Caco-2 (cell line): Measurements from ENCODE around the gene PEX6. TPM values are rescaled to one million over a fixed set of nuclear protein-coding genes. Genes with fewer than 3 reads are reported as not detected.

ENCODE experiments used
- BruUV-seq: library from RNA; stranded (reverse); fragments of 400-500 nt; replicated peaks from 2 replicates; lab custom pipeline; 2021; lab: Mats Ljungman, UMichigan
- CTCF ChIA-PET: fragments of 300-600 bp; sonication (Branson Sonifier 250); formaldehyde crosslinking; loops from one replicate; lab custom pipeline; 2022; ENCODE audit warnings: antibody characterized with exemption; lab: Charles Lee
- POLR2A ChIA-PET: fragments of 300-600 bp; sonication (Branson Sonifier 250); formaldehyde crosslinking; loops from one replicate; lab custom pipeline; 2022; ENCODE audit warnings: antibody characterized with exemption; lab: Charles Lee
- DNase-seq, 2 experiments: peaks; one replicate each; pipeline versions ENCODE4 v3.0.0 to v3.0.0-alpha.2; 2020 to 2022
- H3K27me3 ChIP-seq: replicated peaks from 2 replicates; pipeline ENCODE4 v1.6.0; 2011; ENCODE audit warnings: low read length; ENCODE audit not compliant: control insufficient read depth, insufficient read depth
- H3K36me3 ChIP-seq: 2 replicates; pipeline ENCODE4 v1.5.1; 2011; ENCODE audit warnings: low read length; ENCODE audit not compliant: control insufficient read depth, insufficient read depth
- H3K4me1 ChIP-seq: fragments of 250-450 bp; sonication (Bioruptor Pico); 2 replicates; pipeline ENCODE4 v1.5.1; 2020; ENCODE audit warnings: mild to moderate bottlenecking
- H3K4me3 ChIP-seq: 2 replicates; pipeline ENCODE4 v1.5.1; 2011; ENCODE audit warnings: low read depth, mild to moderate bottlenecking, control low read depth, low read length
- H3K9me3 ChIP-seq: fragments of 250-450 bp; sonication (Bioruptor Pico); 2 replicates; pipeline ENCODE4 v1.5.1; 2020; ENCODE audit warnings: mild to moderate bottlenecking, moderate library complexity
- H3K27ac Mint-ChIP-seq: one replicate; pipeline ENCODE4 v1.8.0; 2022; ENCODE audit warnings: mixed read lengths; ENCODE audit not compliant: unreplicated experiment
- H3K27me3 Mint-ChIP-seq: one replicate; pipeline ENCODE4 v1.8.0; 2022; ENCODE audit warnings: mixed read lengths; ENCODE audit not compliant: insufficient read depth, unreplicated experiment
- H3K36me3 Mint-ChIP-seq: one replicate; pipeline ENCODE4 v1.8.0; 2022; ENCODE audit warnings: mild to moderate bottlenecking, mixed read lengths; ENCODE audit not compliant: insufficient read depth, unreplicated experiment
- H3K4me1 Mint-ChIP-seq: one replicate; pipeline ENCODE4 v1.8.0; 2022; ENCODE audit warnings: low read depth, mixed read lengths; ENCODE audit not compliant: unreplicated experiment
- H3K4me3 Mint-ChIP-seq: one replicate; pipeline ENCODE4 v1.8.0; 2022; ENCODE audit warnings: mild to moderate bottlenecking, moderate library complexity, mixed read lengths; ENCODE audit not compliant: unreplicated experiment
- H3K9me3 Mint-ChIP-seq: one replicate; pipeline ENCODE4 v1.8.0; 2022; ENCODE audit warnings: mixed read lengths; ENCODE audit not compliant: unreplicated experiment
- intact Hi-C: fragments of 100-400 bp; cut with micrococcal nuclease; formaldehyde crosslinking; loops from one replicate; pipeline ENCODE4 v1.10.0; 2022; ENCODE audit not compliant: unreplicated experiment
- total RNA-seq: library from RNA; stranded (reverse); gene quantifications from 2 replicates; pipeline ENCODE4 v1.2.3, GENCODE V29; 2022
- TF ChIP-seq, protein P1 (sequence below), 2 experiments: fragments of 200-600 bp in 1 of 2; IDR thresholded peaks; 1 replicate in 1 of 2; 2 replicates in 1 of 2; pipeline versions ENCODE4 v1.5.1 to v1.8.0; 2011 to 2022; ENCODE audit warnings: antibody characterized with exemption in 1 of 2, control low read depth in 1 of 2, inconsistent platforms in 1 of 2, low read depth in 1 of 2, low read length in 1 of 2, mild to moderate bottlenecking in 1 of 2, moderate library complexity in 1 of 2; ENCODE audit not compliant: insufficient read depth in 1 of 2, severe bottlenecking in 1 of 2, unreplicated experiment in 1 of 2

PEX6 gene
- total RNA-seq, 1 experiment from 2014 or later: 6.9 TPM

DNA sequence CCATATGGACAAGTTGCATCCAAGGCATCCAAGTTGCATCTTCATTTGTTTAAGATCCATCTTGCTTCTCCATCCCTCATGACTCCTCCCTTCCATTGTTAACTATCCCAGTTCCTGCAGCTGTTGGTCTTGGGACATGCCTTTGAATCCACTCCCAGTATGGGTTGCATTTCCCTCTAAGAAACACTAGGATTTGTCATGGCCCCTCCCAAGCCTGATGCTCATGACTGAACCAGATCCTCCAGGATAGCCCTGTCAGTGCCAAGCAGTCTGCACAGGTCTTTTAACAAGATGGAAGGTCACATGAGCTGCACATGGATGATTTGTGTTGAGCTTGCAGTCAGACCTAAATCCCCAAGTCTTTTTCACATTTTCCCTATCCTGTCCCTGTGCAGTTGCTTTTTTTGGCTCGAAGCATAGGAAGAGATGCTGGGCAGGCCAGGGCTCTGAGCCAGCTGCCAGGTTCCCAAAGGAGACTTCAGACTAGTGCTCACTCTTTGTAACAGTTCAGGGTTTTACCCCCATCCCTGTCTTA lies 9.6 kb upstream of the PEX6 start:
- H3K4me3 ChIP-seq: no peak overlapping the region
- ChIA-PET CTCF (no interaction called here), POLR2A (no interaction called here)
- Mint-ChIP-seq H3K27ac (no peak overlapping the region), H3K4me3 (no peak overlapping the region), H3K36me3 (peaks cover 20% of the 10 kb centered on the region), H3K27me3 (no peaks in the 10 kb centered on the region), H3K4me1 (peaks cover 30% of the 10 kb centered on the region), H3K9me3 (no peaks in the 10 kb centered on the region)
- TF ChIP-seq, protein P1, sequence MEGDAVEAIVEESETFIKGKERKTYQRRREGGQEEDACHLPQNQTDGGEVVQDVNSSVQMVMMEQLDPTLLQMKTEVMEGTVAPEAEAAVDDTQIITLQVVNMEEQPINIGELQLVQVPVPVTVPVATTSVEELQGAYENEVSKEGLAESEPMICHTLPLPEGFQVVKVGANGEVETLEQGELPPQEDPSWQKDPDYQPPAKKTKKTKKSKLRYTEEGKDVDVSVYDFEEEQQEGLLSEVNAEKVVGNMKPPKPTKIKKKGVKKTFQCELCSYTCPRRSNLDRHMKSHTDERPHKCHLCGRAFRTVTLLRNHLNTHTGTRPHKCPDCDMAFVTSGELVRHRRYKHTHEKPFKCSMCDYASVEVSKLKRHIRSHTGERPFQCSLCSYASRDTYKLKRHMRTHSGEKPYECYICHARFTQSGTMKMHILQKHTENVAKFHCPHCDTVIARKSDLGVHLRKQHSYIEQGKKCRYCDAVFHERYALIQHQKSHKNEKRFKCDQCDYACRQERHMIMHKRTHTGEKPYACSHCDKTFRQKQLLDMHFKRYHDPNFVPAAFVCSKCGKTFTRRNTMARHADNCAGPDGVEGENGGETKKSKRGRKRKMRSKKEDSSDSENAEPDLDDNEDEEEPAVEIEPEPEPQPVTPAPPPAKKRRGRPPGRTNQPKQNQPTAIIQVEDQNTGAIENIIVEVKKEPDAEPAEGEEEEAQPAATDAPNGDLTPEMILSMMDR (IDR thresholded peaks at IDR 0.05; ENCODE audit: insufficient read depth in 1 of 2, low read depth in 1 of 2, low read length in 1 of 2, severe bottlenecking in 1 of 2, unreplicated experiment in 1 of 2): no peak
- no peaks in the 10 kb centered on the region for H3K9me3 ChIP-seq
- H3K4me1 ChIP-seq: no peaks in the 10 kb centered on the region
- DNase-seq: no peak
- no TSS peak for BruUV-seq
- H3K36me3 ChIP-seq: peaks cover 2% of the 10 kb centered on the region; the same call in 1 of the 2 replicates
- no peaks in the 10 kb centered on the region for H3K27me3 ChIP-seq
- intact Hi-C loops: loop anchor here (10.0 kb wide), 1 partner anchor 84 kb away; no protein-coding TSS in a partner anchor

DNA sequence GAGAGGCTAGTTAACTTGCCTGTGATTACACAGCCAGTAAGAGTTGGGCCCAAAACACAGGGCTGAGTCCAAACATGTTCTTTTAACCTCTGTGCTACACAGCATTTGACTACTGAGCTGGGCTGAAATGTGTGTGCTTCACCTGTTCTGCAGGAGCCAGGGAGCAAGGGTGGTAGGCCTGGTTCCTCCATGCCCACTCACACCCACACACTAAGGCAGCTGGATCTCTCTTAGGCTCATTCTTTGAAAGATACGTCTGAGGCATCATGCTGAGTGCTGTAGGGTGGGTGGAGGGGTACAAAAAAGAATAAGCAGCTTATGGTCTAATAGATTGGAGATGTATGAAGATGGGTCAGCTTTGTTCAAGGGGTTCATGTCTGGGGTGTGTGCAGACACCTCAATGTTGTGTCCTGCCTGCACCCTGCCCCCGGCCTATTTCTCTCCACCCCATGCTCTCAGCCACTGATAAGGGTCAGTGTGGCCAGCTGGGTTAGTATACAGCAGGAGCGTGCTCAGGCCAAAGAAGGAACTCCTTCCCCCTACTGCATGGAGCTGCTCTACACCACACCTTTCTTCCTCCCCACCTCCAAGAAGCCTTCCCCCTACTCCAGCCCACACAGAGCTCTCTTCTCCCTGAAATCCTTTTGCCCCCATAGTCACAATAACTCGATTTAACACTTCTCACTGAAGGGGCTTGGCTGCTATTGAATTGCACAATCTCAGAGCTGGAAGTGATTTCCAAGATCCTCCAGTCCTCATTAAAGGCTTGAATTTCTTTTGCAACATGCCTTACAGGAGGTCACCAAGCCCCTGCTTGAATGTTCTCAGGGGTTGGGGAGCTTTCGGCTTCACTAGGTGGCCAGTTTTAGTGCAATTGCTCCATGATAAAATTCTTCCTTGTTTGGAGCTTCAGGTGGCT lies 8.8 kb upstream of the PEX6 start:
- Mint-ChIP-seq H3K4me1 (peaks cover 30% of the 10 kb centered on the region), H3K9me3 (no peaks in the 10 kb centered on the region), H3K4me3 (no peak overlapping the region), H3K27ac (no peak overlapping the region), H3K27me3 (no peaks in the 10 kb centered on the region), H3K36me3 (peaks cover 20% of the 10 kb centered on the region)
- no peak for DNase-seq
- no peaks in the 10 kb centered on the region for H3K9me3 ChIP-seq
- peaks cover 2% of the 10 kb centered on the region; the same call in 1 of the 2 replicates for H3K36me3 ChIP-seq
- no TSS peak for BruUV-seq
- TF ChIP-seq, protein P1 (IDR thresholded peaks at IDR 0.05; ENCODE audit: insufficient read depth in 1 of 2, low read depth in 1 of 2, low read length in 1 of 2, severe bottlenecking in 1 of 2, unreplicated experiment in 1 of 2): no peak
- ChIA-PET POLR2A (no interaction called here), CTCF (no interaction called here)
- H3K27me3 ChIP-seq: no peaks in the 10 kb centered on the region
- no peaks in the 10 kb centered on the region for H3K4me1 ChIP-seq
- intact Hi-C loops: loop anchor here (10.0 kb wide), 1 partner anchor 83 kb away; no protein-coding TSS in a partner anchor
- H3K4me3 ChIP-seq: no peak overlapping the region

DNA sequence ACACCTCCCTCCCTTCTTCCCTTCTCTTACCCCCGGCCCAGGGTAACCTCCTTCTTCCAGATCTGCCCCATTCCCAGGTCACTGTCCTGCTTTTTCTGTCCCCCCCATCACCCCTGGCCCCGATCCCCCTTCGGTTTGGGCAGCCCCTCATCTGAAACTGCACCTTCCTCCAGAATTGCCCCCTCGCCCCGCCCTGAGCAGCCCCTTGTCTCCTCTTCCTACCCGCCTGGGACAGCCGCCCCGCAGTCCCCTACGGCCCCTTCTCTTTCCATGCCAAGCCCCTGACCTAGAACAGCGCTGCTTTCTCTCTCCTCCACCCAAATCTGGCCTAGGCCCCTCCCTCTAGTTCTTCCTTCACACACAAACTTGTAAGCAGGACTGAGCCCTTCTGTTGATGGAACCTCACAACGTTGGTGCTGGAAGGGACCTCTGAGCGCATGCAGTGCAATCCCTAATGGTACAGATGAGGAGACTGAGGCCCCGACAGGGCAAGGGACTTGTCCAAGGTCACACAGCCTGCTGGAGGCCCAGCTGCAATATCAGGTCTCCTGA lies 6.0 kb upstream of the PEX6 start:
- peak overlapping the region; percentile 58 for H3K27ac Mint-ChIP-seq
- peaks cover 9% of the 10 kb centered on the region for H3K36me3 Mint-ChIP-seq
- TSS peak; percentile 21 for BruUV-seq
- H3K4me1 ChIP-seq: no peaks in the 10 kb centered on the region
- H3K9me3 ChIP-seq: no peaks in the 10 kb centered on the region
- H3K4me3 Mint-ChIP-seq: peak overlapping the region; percentile 91
- peak in 1 of 2 experiments; percentile 13 for DNase-seq
- H3K36me3 ChIP-seq: peaks cover 2% of the 10 kb centered on the region; the same call in 1 of the 2 replicates
- peak overlapping the region; percentile 66 for H3K4me3 ChIP-seq
- TF ChIP-seq, protein P1 (IDR thresholded peaks at IDR 0.05; ENCODE audit: insufficient read depth in 1 of 2, low read depth in 1 of 2, low read length in 1 of 2, severe bottlenecking in 1 of 2, unreplicated experiment in 1 of 2): no peak
- ChIA-PET POLR2A (interaction anchor here (0.6 to 1.7 kb wide), 7 partner anchors 11 to 120 kb away, joined by 4 to 24 read pairs (median 6); partner anchors contain the start of genes CNPY3, CUL7, KLHDC3 and MEA1), CTCF (interaction anchor here (0.8 kb wide), 1 partner anchor 55 kb away, joined by 6 read pairs; the partner anchor contains the start of gene CNPY3)
- H3K9me3 Mint-ChIP-seq: no peaks in the 10 kb centered on the region
- H3K4me1 Mint-ChIP-seq: peaks cover 30% of the 10 kb centered on the region
- no peaks in the 10 kb centered on the region for H3K27me3 ChIP-seq
- intact Hi-C loops: loop anchor here (1.0 to 10.0 kb wide), 2 partner anchors 55 to 80 kb away; no protein-coding TSS in a partner anchor
- H3K27me3 Mint-ChIP-seq: no peaks in the 10 kb centered on the region
